Prostate gland (tissue), 2 donors: Measurements from ENCODE around the gene E2F4. TPM values are rescaled to one million over a fixed set of nuclear protein-coding genes. Genes with fewer than 3 reads are reported as not detected.

ENCODE experiments used
- DNase-seq: peaks from one replicate; pipeline ENCODE4 v3.0.0-alpha.2; 2019; ENCODE audit warnings: low spot score
- H3K27ac ChIP-seq, 2 donors: fragments of 200-600 bp; sonication (generic); 2 replicates each; pipeline ENCODE4 v1.5.1; 2017 to 2019
- H3K27me3 ChIP-seq: fragments of 200-600 bp; sonication (generic); replicated peaks from 2 replicates; pipeline ENCODE4 v1.5.1; 2019; ENCODE audit not compliant: insufficient read depth
- H3K36me3 ChIP-seq, 2 donors: fragments of 200-600 bp; sonication (generic); 1 replicate in 1 of 2; 2 replicates in 1 of 2; pipeline versions ENCODE4 v1.5.1 to v1.8.1; 2017 to 2019
- H3K4me1 ChIP-seq: fragments of 200-600 bp; sonication (generic); replicated peaks from 2 replicates; pipeline ENCODE4 v1.5.1; 2019
- H3K4me3 ChIP-seq, 2 donors: fragments of 200-600 bp; sonication (generic); 2 replicates each; pipeline ENCODE4 v1.5.1; 2017 to 2019
- H3K9me3 ChIP-seq: fragments of 200-600 bp; sonication (generic); 2 replicates; pipeline ENCODE4 v1.5.1; 2017
- CTCF ChIP-seq, 4 experiments: fragments of 200-600 bp in 2 of 4; fragments of 450-650 bp in 2 of 4; sonication (generic) in 2 of 4; IDR thresholded peaks; 1 replicate in 3 of 4; 2 replicates in 1 of 4; pipeline ENCODE4 v1.5.1; 2016 to 2019; ENCODE audit warnings: antibody characterized with exemption in 4 of 4, mild to moderate bottlenecking in 2 of 4, moderate library complexity in 2 of 4
- POLR2A ChIP-seq: fragments of 450-650 bp; IDR thresholded peaks from one replicate; pipeline ENCODE4 v1.6.1; 2016; ENCODE audit warnings: antibody characterized with exemption, mild to moderate bottlenecking
- POLR2AphosphoS5 ChIP-seq: sonication (generic); formaldehyde crosslinking; IDR thresholded peaks from one replicate; pipeline ENCODE4 v1.6.1; 2017; ENCODE audit warnings: antibody characterized with exemption
- WGBS: methylation state at CpG from one replicate; pipeline ENCODE4 v1.1.5; 2018; 5-methylcytosine and 5-hydroxymethylcytosine counted together
- intact Hi-C: fragments of 100-400 bp; cut with DNase I; formaldehyde crosslinking; loops from one replicate; pipeline ENCODE4 v1.14.2; 2022
- total RNA-seq, 2 donors: library from RNA; depleted of rRNA; stranded (reverse); fragments of >200 nt; gene quantifications; one replicate each; pipeline ENCODE4 v1.1.0, GENCODE V29; 2016

E2F4 gene
- total RNA-seq, 2 donors from 2014 or later: 91.6 to 105 TPM

GRCh38 chr16:67166110-67166547, 25.8 kb upstream of the E2F4 start:
- 66% methylated on average over 18 of the region's 18 CpGs for WGBS
- no peaks in the 10 kb centered on the region for H3K36me3 ChIP-seq
- H3K9me3 ChIP-seq: no peaks in the 10 kb centered on the region
- H3K27ac ChIP-seq: no peak overlapping the region
- no peak overlapping the region for H3K4me3 ChIP-seq
- intact Hi-C loops: no loop called here
- DNase-seq: no peak
- peaks cover 33% of the 10 kb centered on the region for H3K4me1 ChIP-seq
- no peaks in the 10 kb centered on the region for H3K27me3 ChIP-seq
- TF ChIP-seq POLR2AphosphoS5 (no peak), POLR2A (no peak), CTCF (IDR thresholded peaks at IDR 0.05) (no peak)

DNA sequence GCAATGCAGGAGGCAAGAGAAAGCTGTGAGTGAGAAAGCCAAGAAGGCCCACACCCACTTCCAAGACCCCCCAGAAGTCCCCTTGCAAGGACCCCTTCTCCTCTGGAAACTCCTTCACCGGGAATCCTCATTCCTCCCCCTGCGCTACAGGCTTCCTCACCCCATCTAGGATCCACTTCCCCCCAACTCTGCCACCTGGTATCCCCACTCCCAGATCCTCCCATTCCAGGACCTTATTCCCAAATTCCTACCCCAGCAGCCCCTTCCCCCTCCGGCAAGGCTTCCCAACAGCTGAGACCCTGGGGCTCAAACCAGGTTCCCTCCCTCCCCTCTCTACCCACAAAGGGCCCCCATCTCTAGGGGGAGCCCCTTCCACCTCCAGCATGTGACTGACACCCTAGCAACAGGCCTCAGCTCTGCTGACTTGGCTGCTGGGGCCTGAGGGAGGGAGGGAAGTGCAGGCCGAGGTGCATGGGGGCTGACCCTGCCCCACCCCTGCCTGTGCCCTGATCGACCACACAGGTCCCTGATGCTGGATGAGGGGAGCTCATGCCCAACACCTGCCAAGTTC, 25.3 kb upstream of the E2F4 start:
- no peaks in the 10 kb centered on the region for H3K36me3 ChIP-seq
- no peak overlapping the region for H3K27ac ChIP-seq
- no peaks in the 10 kb centered on the region for H3K27me3 ChIP-seq
- intact Hi-C loops: no loop called here
- H3K4me3 ChIP-seq: no peak overlapping the region
- no peak for DNase-seq
- no peaks in the 10 kb centered on the region for H3K9me3 ChIP-seq
- peaks cover 30% of the 10 kb centered on the region for H3K4me1 ChIP-seq
- TF ChIP-seq POLR2A (no peak), CTCF (IDR thresholded peaks at IDR 0.05) (no peak), POLR2AphosphoS5 (no peak)
- WGBS: 84% methylated on average over 5 of the region's 5 CpGs

DNA sequence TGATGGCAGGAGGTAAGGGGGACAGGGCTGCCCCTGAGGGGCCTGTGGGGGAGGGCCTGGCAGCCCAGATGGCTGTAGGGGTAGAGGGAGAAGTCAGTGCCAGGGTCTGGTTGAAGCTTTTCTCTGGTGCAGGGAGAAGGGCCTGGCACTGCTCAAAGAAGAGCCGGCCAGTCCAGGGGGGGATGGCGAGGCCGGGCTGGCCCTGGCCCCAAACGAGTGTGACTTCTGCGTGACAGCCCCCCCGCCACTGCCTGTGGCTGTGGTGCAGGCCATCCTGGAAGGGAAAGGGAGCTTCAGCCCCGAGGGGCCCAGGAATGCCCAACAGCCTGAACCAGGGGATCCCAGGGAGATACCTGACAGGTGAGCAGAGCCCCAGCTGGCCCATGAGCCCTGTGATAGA, 24.4 kb upstream of the E2F4 start:
- TF ChIP-seq CTCF (IDR thresholded peaks at IDR 0.05) (no peak), POLR2A (no peak), POLR2AphosphoS5 (no peak)
- no peak for DNase-seq
- Histone ChIP-seq H3K27ac (no peak overlapping the region), H3K9me3 (no peaks in the 10 kb centered on the region), H3K4me1 (peaks cover 29% of the 10 kb centered on the region), H3K27me3 (no peaks in the 10 kb centered on the region), H3K4me3 (no peak overlapping the region), H3K36me3 (no peaks in the 10 kb centered on the region)
- intact Hi-C loops: no loop called here
- 86% methylated on average over 7 of the region's 7 CpGs for WGBS

DNA sequence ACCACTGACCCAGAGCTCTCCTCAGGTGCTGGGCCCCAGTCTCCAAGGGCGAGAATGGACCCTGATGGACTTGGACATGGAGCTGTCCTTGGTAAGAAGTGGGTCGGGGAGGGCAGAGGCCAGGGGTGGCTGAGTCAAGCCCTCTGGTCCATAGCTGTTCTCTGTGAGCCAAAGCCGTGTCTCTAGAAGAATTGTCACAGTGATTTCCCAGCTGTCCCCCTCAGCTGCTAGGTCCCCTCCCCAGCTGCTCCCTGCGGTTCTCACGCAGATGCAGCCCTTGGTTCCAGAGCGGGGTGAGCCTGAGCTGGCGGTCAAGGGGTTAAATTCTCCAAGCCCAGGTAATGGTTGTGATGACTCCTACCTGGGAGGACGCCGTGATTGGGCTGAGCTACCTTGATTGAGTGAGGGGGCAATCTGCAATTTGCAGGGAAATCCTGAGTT, 22.9 kb upstream of the E2F4 start:
- no peak overlapping the region for H3K4me3 ChIP-seq
- H3K27me3 ChIP-seq: no peaks in the 10 kb centered on the region
- no peaks in the 10 kb centered on the region for H3K36me3 ChIP-seq
- 54% methylated on average over 9 of the region's 9 CpGs for WGBS
- H3K9me3 ChIP-seq: no peaks in the 10 kb centered on the region
- DNase-seq: no peak
- peaks cover 17% of the 10 kb centered on the region for H3K4me1 ChIP-seq
- H3K27ac ChIP-seq: peak overlapping the region; percentile 93 to 96
- intact Hi-C loops: no loop called here
- TF ChIP-seq POLR2AphosphoS5 (no peak), CTCF (IDR thresholded peaks at IDR 0.05) (no peak), POLR2A (no peak)

- intact Hi-C loops: no loop called here
- H3K9me3 ChIP-seq: no peaks in the 10 kb centered on the region
- DNase-seq: no peak
- WGBS: 8% methylated on average over 24 of the region's 24 CpGs
- H3K4me1 ChIP-seq: peaks cover 13% of the 10 kb centered on the region
- no peaks in the 10 kb centered on the region for H3K36me3 ChIP-seq
- no peaks in the 10 kb centered on the region for H3K27me3 ChIP-seq
- TF ChIP-seq POLR2A (no peak), POLR2AphosphoS5 (no peak), CTCF (IDR thresholded peaks at IDR 0.05) (peak in 3 of 4 experiments; percentile 20 to 34 (median 29))
- H3K27ac ChIP-seq: peak overlapping the region; percentile 93 to 96
- H3K4me3 ChIP-seq: peak overlapping the region; percentile 42 to 55
Observed at GRCh38 chr16:67169642-67170167, 22.2 kb upstream of the E2F4 start.
